Amniotic epithelial cell (primary cell): ENCODE measurements around the gene MED12L.
A peak's percentile ranks its signal among the peaks of the same experiment; 100 is the strongest.

Source experiments
- DNase-seq: peaks from one replicate; pipeline ENCODE4 v3.0.0-alpha.2; 2010; ENCODE audit warnings: low read depth

MED12L gene

GRCh38 chr3:151262871-151263525 is 177.5 kb downstream of the MED12L start:
- no peak for DNase-seq

DNA sequence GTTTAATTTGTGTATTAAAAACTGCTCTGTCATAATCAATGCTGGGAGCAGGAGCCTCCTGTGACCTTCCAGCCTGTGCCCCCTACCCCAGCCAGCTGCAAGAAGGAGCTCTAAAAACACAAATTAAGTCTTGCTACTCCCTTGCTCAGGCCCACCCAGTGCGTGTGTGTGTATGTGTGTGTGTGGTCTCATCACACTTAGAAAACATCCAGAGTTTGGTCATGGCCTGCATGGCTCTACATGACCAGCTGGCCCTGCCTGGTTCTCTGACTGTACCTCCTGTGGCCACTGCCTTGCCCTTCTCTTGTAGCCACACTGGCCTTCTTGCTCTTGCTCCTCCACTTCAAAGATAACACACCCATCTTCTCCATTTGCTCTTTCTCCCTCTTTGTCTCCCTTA is 179.1 kb downstream of the MED12L start:
- DNase-seq = no peak

DNA sequence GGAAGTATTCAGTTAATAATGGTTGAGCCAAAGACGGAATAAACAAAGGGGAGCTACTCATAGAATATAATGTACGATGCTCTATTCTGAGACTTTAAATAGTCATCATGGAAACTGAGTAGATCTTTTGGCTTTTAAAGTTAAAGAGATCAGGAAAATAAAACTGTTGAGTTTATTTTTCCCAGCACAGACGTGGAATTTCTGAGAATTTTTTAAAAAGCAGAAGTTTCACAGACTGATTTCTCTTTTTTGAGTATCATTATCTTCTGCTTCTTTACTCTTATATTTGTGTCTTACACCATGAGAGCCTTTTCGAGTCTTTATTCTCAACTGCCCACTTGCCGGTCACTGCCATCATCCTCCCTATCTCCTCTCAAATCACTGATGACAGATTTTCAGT is 179.7 kb downstream of the MED12L start:
- no peak for DNase-seq

DNA sequence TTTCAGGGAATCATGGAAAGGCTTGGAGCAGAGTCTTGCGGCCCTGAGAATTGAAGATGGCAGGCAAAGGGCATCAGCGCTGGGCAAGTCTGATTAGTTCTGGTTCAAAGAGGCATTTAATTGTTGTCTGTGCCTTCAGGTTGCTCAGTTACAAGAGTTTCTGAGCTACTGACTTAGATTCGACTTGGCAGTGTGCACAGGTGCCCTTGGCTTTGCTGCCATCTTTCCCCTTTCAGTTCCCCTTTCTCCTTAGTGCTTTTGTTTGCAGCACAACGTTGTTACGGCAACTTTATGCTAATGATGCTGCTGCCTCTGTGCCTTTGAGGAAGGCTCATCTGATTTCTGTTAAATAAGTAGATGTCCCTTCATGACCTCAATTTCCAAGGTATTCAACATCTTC is 180.4 kb downstream of the MED12L start:
- no peak for DNase-seq

DNA sequence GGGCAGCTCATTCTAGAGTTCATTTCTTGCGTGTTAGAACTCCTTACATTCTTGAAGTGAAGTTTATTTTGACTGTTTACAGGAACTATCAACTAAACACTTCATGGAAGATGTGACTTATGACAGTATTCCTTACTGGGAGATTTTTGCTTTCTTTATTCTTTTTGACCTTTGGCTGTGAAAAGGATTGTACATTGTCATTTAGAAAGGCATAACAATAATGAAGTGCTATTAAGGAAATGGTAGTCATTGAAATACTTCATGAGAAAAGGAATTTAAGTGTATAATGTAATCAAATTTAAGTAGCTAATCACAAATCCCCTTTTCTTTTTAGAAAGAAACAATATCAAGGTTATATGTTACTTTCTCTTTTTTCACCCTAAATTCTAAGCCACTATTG is 181.6 kb downstream of the MED12L start:
- DNase-seq = no peak

GRCh38 chr3:151268267-151269235 is 183.1 kb downstream of the MED12L start:
- DNase-seq = no peak

DNA sequence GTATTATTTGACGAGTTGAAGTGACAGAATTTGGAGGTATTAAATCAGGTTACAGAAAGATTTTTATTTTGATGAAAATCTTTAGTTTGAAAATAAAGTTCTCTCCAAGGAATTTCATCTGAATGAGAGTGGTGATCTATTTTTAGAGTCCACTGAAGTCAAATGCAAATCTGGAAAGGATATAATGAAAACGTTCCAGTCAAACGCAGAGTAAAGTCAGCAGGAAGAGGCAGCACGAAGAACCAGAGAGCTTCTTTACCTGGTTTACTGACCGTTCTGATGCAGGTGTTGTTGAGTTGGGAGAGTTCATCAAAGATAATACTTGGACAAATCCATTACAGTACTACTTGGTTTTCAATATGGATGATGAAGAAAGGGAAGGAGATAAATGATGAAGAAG is 184.2 kb downstream of the MED12L start:
- DNase-seq = no peak

- no peak for DNase-seq
Observed at GRCh38 chr3:151275091-151275490, 189.6 kb downstream of the MED12L start.

DNA sequence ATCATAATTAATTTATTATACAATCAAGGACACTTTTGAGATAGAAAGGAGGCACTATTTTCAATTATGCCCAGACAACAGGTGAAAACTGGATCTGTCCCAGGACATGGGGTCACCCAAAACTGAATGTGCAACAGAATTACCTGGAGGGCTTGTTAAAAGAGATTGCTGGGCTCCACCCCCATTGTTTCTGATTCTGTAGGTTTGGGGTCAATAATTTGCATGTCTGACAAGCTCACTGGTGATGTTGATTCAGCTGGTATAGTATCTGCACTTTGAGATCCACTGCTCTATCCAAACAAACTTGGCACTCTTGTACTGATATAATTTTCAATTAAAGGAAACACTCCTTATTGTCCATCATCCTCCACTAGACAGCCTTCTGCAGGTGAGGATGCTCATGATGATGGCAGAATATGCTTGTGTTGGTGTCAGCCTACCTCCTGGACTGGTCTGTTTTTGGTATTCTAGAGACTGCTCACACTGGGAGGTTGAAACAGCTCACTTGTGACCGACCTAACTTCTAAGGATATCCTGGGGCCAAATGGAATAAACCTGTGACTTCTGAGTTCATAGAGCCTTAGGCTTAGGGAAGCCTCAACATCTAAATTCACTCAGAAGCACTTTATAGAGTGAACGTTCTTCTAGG is 190.7 kb downstream of the MED12L start:
- no peak for DNase-seq

DNA sequence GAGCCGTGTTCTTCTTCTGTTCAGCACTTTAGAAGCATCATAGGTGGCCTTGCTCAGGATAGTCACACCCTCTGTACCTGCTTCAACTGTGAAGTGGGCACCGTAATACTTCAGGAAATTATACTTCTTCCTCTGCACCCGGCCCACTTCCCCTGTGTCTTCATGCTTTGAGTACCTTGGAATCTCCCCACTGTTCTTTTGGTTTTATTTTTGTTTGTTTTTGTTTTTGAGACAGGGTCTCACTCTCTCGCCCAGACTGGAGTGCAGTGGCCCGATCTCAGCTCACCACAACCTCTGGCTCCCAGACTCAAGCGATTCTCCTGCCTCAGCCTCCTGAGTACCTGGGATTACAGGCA is 191.2 kb downstream of the MED12L start:
- no peak for DNase-seq

DNA sequence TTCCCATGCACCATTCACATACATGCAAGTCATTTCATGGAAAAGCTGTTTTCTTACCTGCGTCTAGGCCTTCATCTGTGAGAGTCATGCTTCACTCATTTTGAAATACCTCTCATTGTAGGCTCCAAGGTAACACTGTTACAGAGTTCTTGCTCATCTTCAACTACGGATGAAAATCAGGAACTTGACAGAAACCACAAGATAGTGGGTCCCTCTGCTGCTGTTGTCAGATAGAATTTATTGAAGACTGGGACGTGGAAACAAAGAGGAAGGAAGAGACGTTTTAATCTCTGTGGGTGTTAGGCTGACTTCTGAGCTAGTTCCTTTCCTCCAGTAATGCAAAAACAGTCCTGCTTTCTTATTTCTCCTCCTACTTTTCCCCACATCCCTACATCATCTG is 192.8 kb downstream of the MED12L start, which contains the start of gene P2RY14:
TSS of gene P2RY14 (minus strand) at position 313 of the 400 bp plus-strand sequence. CDS start 64,226 bp downstream, outside the sequence.
- no peak for DNase-seq

DNA sequence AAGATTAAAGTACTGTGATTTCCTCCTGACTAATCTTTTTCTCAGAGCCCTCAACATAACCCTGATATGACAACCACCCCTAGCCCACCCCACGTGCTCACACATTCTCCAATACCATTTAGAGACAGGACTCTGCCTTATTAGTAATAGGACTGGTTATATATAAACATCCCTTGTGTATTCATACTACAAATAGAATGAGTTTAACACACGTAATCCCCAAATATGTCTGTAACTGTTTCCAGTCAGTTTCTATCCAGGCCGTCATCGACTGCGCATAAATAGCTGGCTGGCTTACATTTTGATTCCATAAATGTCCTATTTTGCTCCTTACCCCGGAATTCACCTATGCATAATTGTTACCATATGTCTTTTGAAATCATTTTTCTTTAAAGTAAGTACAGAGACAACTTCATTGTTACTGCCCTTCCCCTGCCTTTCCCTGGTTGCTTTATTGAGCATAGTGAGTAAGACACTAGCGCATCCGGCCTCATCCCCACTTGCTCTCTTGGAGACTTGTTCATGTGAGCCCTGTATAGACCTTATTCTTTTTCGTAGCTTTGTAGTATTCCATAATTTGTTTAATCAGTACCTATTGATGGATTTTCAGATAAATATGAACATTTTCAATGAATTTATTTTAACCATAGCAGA is 196.3 kb downstream of the MED12L start:
- peak; percentile 51 for DNase-seq

GRCh38 chr3:151282921-151283320 is 197.5 kb downstream of the MED12L start:
- peak; percentile 65 for DNase-seq

GRCh38 chr3:151283387-151283786 is 197.9 kb downstream of the MED12L start:
- no peak for DNase-seq

DNA sequence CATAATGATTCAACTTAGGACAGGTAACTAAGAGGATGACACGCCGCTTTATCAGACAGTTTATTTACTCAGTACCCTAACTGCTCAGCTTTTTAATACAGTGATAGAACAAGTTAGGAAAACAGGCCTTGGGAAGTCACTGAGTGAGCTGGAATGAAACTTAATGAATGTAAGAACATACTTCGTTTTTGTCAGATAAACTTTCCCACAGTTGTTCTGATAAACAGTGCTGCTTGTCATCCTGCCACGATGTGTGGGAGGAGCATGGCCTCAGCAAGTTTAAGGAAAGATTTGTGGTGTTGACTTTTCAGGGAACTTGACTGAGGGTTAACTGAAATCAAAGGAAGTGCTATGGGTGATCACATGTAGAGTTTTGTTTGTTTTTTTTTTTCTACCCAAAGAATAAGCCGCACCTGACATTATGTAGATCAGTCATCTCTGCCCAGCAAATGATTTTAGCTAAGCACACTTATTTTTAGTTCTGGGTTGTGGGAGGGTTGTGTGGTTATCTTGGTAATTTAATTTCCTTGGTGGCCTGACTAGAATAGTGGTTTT is 198.5 kb downstream of the MED12L start:
- DNase-seq = peak; percentile 96

GRCh38 chr3:151285940-151286339 is 200.5 kb downstream of the MED12L start:
- DNase-seq = no peak

DNA sequence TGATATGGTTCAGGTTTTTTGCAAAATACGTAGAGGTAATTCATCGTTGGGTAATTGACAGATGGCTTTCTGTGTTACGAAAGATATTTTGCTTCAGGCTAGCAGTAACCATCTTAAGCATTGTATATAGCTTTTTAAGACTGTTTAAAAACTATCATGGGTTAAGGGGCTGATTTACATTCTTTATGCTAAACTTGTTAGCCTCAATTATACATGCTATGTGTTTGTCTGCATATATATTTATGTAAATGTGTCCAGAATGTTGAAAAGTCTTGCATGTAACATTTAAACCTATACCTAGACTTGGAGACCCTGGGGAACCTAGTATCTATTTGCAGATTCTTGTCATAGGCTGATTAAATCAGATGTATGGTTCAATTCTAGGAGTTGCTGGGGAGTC is 204.0 kb downstream of the MED12L start:
- no peak for DNase-seq

- DNase-seq = peak; percentile 48
Observed at GRCh38 chr3:151290673-151291072, 205.2 kb downstream of the MED12L start.

DNA sequence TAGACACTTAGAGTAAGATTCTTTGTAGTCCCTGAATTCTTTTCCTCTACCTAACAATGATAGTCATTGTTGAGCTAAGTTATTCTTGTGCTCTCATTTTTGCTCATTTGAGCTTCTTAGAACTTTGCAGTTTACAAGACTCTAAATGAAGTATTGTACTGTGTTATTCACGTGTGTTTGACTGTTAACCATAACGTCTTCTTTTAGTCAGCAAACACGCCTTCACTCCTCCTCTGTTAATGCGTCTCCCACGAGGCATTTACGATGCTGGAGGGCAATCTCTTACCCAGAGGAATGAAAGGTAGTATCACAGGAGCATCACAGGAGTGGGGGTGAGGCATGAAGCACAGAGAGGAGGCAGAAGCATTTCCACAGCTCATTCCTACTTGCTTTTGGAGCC is 207.7 kb downstream of the MED12L start:
- DNase-seq = no peak

DNA sequence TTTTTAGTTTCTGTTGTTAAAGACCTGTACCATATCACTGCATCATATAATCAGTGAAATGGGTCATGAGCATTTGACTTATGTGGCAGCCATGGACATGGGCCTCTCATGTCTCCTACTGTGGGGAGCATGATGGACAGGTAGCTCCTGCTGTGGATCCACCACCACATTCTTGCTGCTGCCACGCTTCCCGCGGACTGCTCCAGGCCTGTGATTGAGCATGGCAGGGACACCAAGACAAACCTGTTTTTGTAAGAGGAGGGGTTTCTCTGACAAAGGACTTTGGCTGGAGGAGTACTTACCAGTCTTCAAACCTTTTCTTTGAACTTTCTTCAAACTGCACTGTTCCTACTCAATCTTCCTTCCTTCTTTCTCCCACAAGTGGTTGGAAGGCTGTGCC is 210.8 kb downstream of the MED12L start:
- DNase-seq = no peak

DNA sequence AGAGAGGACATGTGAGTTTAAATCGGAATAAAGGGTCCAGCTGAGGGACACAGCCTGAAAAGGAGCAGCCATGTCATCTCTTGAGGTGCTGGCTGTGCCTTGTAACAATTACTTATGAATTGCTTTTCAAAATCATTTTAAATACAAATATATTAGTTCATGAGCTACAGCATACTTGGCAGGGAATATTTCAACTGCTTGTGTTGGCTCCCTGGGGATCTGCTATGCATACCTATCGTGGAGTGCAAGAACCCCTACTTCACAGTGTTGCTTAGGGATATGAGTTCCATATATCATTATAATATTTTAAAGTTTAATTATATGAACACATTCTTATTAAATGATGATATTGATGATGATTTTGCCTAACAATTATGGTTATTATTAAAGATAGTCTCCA is 212.0 kb downstream of the MED12L start:
- no peak for DNase-seq

- no peak for DNase-seq
Observed at GRCh38 chr3:151299006-151299405, 213.5 kb downstream of the MED12L start.
